CD14-positive monocyte (primary cell): ENCODE measurements around the gene THSD4. TPM values are rescaled to one million over a fixed set of nuclear protein-coding genes. Genes with fewer than 3 reads are reported as not detected.

ENCODE experiments used
- DNase-seq, 3 donors: peaks; one replicate each; pipeline ENCODE4 v3.0.0-alpha.2; 2011 to 2022
- H2AFZ ChIP-seq: 2 replicates; pipeline ENCODE4 v1.6.0; 2012; ENCODE audit warnings: mild to moderate bottlenecking, low read depth, low read length, inconsistent platforms; ENCODE audit not compliant: insufficient read depth, poor library complexity, severe bottlenecking
- H3K27ac ChIP-seq, 2 donors: 1 replicate in 1 of 2; 2 replicates in 1 of 2; pipeline ENCODE4 v1.5.1; 2012 to 2013; ENCODE audit warnings: low read length in 2 of 2, control low read depth in 1 of 2, inconsistent platforms in 1 of 2, low read depth in 1 of 2, mild to moderate bottlenecking in 1 of 2
- H3K27me3 ChIP-seq, 2 donors: one replicate each; pipeline versions ENCODE4 v1.6.0 to v1.6.1; 2011 to 2013; ENCODE audit warnings: low read length in 2 of 2; ENCODE audit not compliant: control insufficient read depth in 2 of 2, insufficient read depth in 2 of 2
- H3K36me3 ChIP-seq, 2 donors: replicated peaks in 1 of 2; 1 replicate in 1 of 2; 2 replicates in 1 of 2; pipeline versions ENCODE4 v1.5.1 to v1.6.1; 2012 to 2013; ENCODE audit warnings: low read length in 2 of 2, control low read depth in 1 of 2, inconsistent platforms in 1 of 2, mild to moderate bottlenecking in 1 of 2; ENCODE audit not compliant: insufficient read depth in 2 of 2, control insufficient read depth in 1 of 2
- H3K4me1 ChIP-seq, 2 donors: 1 replicate in 1 of 2; 2 replicates in 1 of 2; pipeline versions ENCODE4 v1.5.1 to v1.6.1; 2012 to 2013; ENCODE audit warnings: low read length in 2 of 2, control low read depth in 1 of 2, inconsistent platforms in 1 of 2, mild to moderate bottlenecking in 1 of 2, moderate library complexity in 1 of 2; ENCODE audit not compliant: insufficient read depth in 2 of 2, control insufficient read depth in 1 of 2
- H3K4me2 ChIP-seq: replicated peaks from 2 replicates; pipeline ENCODE3; 2012; ENCODE audit warnings: low read length, moderate library complexity, mild to moderate bottlenecking; ENCODE audit not compliant: poor library complexity, severe bottlenecking; ENCODE audit errors: extremely low read depth
- H3K4me3 ChIP-seq, 3 experiments: fragments of 200-600 bp in 1 of 3; sonication (generic) in 1 of 3; replicated peaks in 1 of 3; 1 replicate in 2 of 3; 2 replicates in 1 of 3; pipeline ENCODE4 v1.5.1; 2011 to 2013; ENCODE audit warnings: low read length in 3 of 3, mild to moderate bottlenecking in 3 of 3, control low read depth in 2 of 3, low read depth in 2 of 3, inconsistent platforms in 1 of 3, moderate library complexity in 1 of 3
- H3K79me2 ChIP-seq: 2 replicates; pipeline ENCODE4 v1.6.0; 2012; ENCODE audit warnings: mild to moderate bottlenecking, control low read depth, inconsistent platforms, low read length, moderate library complexity; ENCODE audit not compliant: insufficient read depth
- H3K9ac ChIP-seq: 2 replicates; pipeline ENCODE4 v1.6.0; 2017; ENCODE audit warnings: low read length, mild to moderate bottlenecking; ENCODE audit not compliant: insufficient read depth, poor library complexity, severe bottlenecking
- H3K9me3 ChIP-seq, 2 donors: replicated peaks in 1 of 2; 1 replicate in 1 of 2; 2 replicates in 1 of 2; pipeline versions ENCODE4 v1.5.1 to v1.6.1; 2012 to 2013; ENCODE audit warnings: low read length in 2 of 2, control low read depth in 1 of 2; ENCODE audit not compliant: control insufficient read depth in 1 of 2, insufficient read depth in 1 of 2
- H4K20me1 ChIP-seq: 2 replicates; pipeline ENCODE4 v1.6.0; 2012; ENCODE audit warnings: mild to moderate bottlenecking, low read length, control low read depth, moderate library complexity; ENCODE audit not compliant: insufficient read depth
- H3K27ac Mint-ChIP-seq, 7 donors: one replicate each; pipeline ENCODE4 v1.8.0; 2020; ENCODE audit warnings: mild to moderate bottlenecking in 7 of 7, mixed read lengths in 7 of 7, moderate library complexity in 6 of 7, inconsistent platforms in 2 of 7
- H3K27me3 Mint-ChIP-seq, 3 donors: one replicate each; pipeline ENCODE4 v1.8.0; 2021 to 2022; ENCODE audit warnings: low read depth in 3 of 3, mild to moderate bottlenecking in 3 of 3, mixed read lengths in 3 of 3, moderate library complexity in 3 of 3, inconsistent platforms in 1 of 3
- H3K36me3 Mint-ChIP-seq, 2 donors: one replicate each; pipeline ENCODE4 v1.8.0; 2020; ENCODE audit warnings: mixed read lengths in 2 of 2, inconsistent platforms in 1 of 2, mild to moderate bottlenecking in 1 of 2
- H3K4me1 Mint-ChIP-seq: one replicate; pipeline ENCODE4 v1.8.0; 2020; ENCODE audit warnings: mild to moderate bottlenecking, mixed read lengths
- H3K4me3 Mint-ChIP-seq, 2 donors: one replicate each; pipeline ENCODE4 v1.8.0; 2020; ENCODE audit warnings: mild to moderate bottlenecking in 2 of 2, mixed read lengths in 2 of 2, moderate library complexity in 1 of 2
- H3K9me3 Mint-ChIP-seq, 7 donors: one replicate each; pipeline ENCODE4 v1.8.0; 2020 to 2022; ENCODE audit warnings: mixed read lengths in 7 of 7, mild to moderate bottlenecking in 6 of 7, moderate library complexity in 6 of 7, inconsistent platforms in 2 of 7
- WGBS: methylation state at CpG from one replicate; pipeline ENCODE4 v1.1.5; 2013; ENCODE audit warnings: missing lambda C conversion rate; ENCODE audit not compliant: insufficient coverage; 5-methylcytosine and 5-hydroxymethylcytosine counted together
- intact Hi-C, 2 donors: fragments of 100-400 bp; cut with micrococcal nuclease; formaldehyde crosslinking; loops; one replicate each; pipeline versions ENCODE4 v1.15.0 to v1.15.1; 2023
- polyA plus RNA-seq, 3 donors: library from polyadenylated mRNA; depleted of rRNA in 1 of 3; unstranded in 2 of 3; stranded (reverse) in 1 of 3; fragments of 300-500 nt in 2 of 3; fragments of >200 nt in 1 of 3; fragmentation: Illumina TruSeq in 2 of 3; gene quantifications; 1 replicate in 2 of 3; 2 replicates in 1 of 3; pipeline ENCODE4 v1.2.3, GENCODE V29; 2012 to 2021
- TF ChIP-seq, protein P1 (sequence below): fragments of 200-600 bp; IDR thresholded peaks from one replicate; pipeline ENCODE4 v1.8.0; 2022; ENCODE audit warnings: antibody characterized with exemption, mild to moderate bottlenecking

The THSD4 gene
- polyA plus RNA-seq, 3 donors = not detected

DNA sequence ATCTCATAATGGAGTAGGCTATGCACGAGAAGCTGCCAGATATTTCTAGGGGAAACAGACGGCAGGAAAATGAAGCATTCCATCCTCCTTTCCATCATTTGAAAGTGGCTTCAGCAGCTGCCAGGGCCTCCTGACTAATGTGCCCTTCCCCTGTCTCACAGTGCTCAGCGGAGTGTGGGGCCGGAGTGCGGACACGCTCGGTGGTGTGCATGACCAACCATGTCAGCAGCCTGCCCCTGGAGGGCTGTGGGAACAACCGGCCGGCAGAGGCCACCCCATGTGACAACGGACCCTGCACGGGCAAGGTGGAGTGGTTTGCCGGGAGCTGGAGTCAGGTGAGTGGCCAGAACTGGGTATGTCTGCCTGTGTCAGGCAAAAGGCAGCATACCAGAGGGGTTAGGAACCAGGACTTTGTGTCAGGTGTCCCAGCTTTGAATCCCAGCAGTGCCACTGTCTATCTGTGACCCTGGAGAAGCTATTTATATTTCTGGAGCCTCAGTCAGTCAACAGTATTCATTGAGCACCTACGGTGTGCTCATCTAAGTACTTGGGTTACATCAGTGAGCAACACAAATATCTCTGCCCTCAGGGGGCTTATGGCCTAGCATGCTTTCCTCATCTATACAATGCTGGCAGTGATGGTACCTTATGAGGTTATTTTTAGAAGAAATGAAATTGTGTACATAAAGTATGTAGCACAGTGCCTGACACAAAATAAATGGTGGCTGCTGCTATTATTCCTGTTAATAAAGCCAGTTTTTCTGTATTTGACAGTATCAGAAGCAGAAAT lies 642.7 kb downstream of the THSD4 start:
- Histone ChIP-seq H3K9me3 (peaks cover 8 to 12% of the 10 kb centered on the region in 2 donors), H3K79me2 (no peaks in the 10 kb centered on the region), H3K4me2 (no peak overlapping the region), H3K9ac (no peak overlapping the region), H3K4me3 (no peak overlapping the region), H3K27ac (no peak overlapping the region), H3K27me3 (no peaks in the 10 kb centered on the region), H3K4me1 (no peaks in the 10 kb centered on the region), H4K20me1 (no peaks in the 10 kb centered on the region), H3K36me3 (no peaks in the 10 kb centered on the region), H2AFZ (no peak overlapping the region)
- Mint-ChIP-seq H3K4me1 (no peaks in the 10 kb centered on the region), H3K9me3 (peaks cover 8 to 18% (median 11%) of the 10 kb centered on the region in 7 donors), H3K27me3 (peaks cover 2 to 3% (median 2%) of the 10 kb centered on the region in 3 donors), H3K27ac (no peak overlapping the region), H3K36me3 (no peaks in the 10 kb centered on the region), H3K4me3 (no peak overlapping the region)
- WGBS = 97% methylated on average over 12 of the region's 13 CpGs
- intact Hi-C loops = no loop called here
- TF ChIP-seq, protein P1, sequence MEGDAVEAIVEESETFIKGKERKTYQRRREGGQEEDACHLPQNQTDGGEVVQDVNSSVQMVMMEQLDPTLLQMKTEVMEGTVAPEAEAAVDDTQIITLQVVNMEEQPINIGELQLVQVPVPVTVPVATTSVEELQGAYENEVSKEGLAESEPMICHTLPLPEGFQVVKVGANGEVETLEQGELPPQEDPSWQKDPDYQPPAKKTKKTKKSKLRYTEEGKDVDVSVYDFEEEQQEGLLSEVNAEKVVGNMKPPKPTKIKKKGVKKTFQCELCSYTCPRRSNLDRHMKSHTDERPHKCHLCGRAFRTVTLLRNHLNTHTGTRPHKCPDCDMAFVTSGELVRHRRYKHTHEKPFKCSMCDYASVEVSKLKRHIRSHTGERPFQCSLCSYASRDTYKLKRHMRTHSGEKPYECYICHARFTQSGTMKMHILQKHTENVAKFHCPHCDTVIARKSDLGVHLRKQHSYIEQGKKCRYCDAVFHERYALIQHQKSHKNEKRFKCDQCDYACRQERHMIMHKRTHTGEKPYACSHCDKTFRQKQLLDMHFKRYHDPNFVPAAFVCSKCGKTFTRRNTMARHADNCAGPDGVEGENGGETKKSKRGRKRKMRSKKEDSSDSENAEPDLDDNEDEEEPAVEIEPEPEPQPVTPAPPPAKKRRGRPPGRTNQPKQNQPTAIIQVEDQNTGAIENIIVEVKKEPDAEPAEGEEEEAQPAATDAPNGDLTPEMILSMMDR = no peak
- DNase-seq = no peak

DNA sequence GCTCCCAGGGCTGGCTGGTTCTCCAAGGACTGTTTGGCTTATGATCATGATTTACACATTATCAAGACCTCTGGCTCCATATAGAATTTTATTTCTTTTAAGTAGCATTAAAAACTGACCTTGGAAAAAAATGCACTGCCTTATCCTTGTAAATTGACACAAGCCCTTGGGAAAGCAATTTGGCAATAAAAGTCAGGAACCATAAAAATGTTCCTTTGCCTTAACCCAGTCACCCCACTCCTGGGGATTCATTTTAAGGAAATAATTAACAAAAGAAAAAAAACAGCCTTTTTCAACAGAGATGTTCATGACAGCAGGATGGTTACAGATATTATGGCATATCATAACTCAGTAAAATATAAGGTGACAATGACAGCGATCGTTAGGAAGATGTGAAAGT lies 643.4 kb downstream of the THSD4 start:
- Histone ChIP-seq H3K4me1 (no peaks in the 10 kb centered on the region), H3K9ac (no peak overlapping the region), H3K79me2 (no peaks in the 10 kb centered on the region), H3K9me3 (peaks cover 8 to 12% of the 10 kb centered on the region in 2 donors), H3K4me3 (no peak overlapping the region), H3K4me2 (no peak overlapping the region), H2AFZ (no peak overlapping the region), H3K36me3 (no peaks in the 10 kb centered on the region), H3K27ac (no peak overlapping the region), H3K27me3 (no peaks in the 10 kb centered on the region), H4K20me1 (no peaks in the 10 kb centered on the region)
- Mint-ChIP-seq H3K27me3 (peaks cover 2 to 4% (median 3%) of the 10 kb centered on the region in 3 donors), H3K4me1 (no peaks in the 10 kb centered on the region), H3K9me3 (peaks cover 8 to 18% (median 11%) of the 10 kb centered on the region in 7 donors), H3K27ac (no peak overlapping the region), H3K36me3 (no peaks in the 10 kb centered on the region), H3K4me3 (no peak overlapping the region)
- TF ChIP-seq, protein P1 = no peak
- WGBS = no CpG with 5 or more reads among the region's 2 CpGs
- DNase-seq = no peak
- intact Hi-C loops = no loop called here
